GM20431 (cell line): Measurements from ENCODE around the gene NADK.

ENCODE experiments used
- in situ Hi-C: fragments of 300-500 bp; cut with MseI, MboI; formaldehyde crosslinking; loops from one replicate; pipeline ENCODE4 v1.15.0; 2020; ENCODE audit warnings: low sequenced_read_pairs; ENCODE audit not compliant: unreplicated experiment

The NADK gene

GRCh38 chr1:1788136-1788535 is 9.9 kb upstream of the NADK start:
- in situ Hi-C loops, result no loop called here

DNA sequence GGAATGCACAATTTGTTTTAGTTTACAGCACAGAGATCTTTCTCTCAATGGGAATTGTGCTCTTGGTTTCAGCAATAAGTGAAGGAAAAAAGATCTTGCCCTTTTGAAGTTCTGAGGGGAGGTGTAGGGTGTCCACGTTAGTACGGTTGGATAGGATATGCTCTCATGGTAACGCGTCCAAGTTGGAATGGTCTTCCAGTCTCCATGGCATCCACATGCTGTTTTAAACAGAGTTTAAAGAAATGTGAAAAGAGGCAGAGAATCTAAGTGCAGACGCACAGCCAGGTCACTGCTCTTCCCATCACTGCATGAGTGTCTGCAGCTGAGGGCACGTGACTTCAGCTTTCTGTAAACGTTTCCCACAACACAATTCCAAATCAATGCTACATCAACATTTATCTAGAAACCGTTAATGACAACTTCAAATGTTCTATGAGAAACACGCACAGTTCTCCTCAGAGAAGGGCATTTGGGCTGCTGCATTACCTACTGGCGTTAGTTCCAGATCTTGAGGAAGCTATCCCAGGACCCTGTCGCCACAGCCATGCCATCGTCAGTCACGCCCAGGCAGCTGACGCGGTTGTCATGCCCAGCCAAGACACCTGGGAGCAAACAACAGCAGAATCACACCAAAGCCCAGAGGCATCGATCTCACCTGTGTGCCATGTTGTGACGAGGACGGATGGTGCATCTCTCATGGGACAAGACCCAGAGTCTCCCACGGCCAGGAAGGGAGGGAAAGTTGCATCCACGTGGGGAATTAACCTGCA is 8.8 kb upstream of the NADK start:
- in situ Hi-C loops, result no loop called here

GRCh38 chr1:1785666-1786065 is 7.4 kb upstream of the NADK start:
- in situ Hi-C loops, result no loop called here

DNA sequence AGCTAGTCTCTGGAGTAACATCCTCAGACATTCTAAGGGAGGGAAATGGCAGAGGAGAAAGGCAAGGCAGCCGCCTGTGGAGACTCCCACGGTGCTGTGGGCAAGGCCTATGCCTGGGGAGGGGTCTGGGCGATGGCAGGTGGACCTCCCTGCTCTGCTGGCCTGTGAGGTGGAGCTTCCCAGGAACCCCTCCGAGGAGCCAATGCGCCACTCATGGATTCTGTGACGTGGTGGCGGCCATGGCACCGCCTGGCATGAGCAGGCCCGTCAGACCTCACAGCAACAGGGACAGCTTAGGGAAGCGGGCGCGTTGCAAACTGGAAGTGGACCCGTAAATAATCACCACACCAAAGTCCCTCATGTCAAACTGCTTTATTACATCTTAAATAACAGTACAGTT is 6.7 kb upstream of the NADK start:
- in situ Hi-C loops, result no loop called here

GRCh38 chr1:1783320-1783719 is 5.0 kb upstream of the NADK start:
- in situ Hi-C loops, result no loop called here

- in situ Hi-C loops, result no loop called here
These were observed 4.3 kb upstream of the NADK start for GRCh38 chr1:1782399-1783221.

- in situ Hi-C loops, result no loop called here
These were observed 3.2 kb upstream of the NADK start for GRCh38 chr1:1781526-1781903.

GRCh38 chr1:1780598-1781525 is 2.6 kb upstream of the NADK start:
- in situ Hi-C loops, result no loop called here

- in situ Hi-C loops, result no loop called here
These were observed 1.7 kb upstream of the NADK start for GRCh38 chr1:1779691-1780597.

DNA sequence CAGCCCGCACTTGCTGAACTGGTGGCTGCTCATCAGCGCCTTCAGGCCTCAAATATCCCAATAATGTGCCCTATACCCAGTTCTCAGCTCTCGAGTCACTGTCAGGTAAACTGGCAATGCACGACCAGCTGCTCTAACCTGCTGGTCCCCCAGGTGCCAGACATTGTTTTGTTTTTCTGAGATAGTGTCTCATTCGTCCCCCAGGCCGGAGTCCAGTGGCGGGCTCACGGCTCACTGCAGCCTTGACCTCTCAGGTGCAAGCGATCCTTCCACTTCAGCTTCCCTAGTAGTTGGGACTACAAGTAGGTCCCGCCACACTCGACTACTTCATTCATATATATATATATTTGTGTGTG is 1.0 kb upstream of the NADK start:
- in situ Hi-C loops, result no loop called here

- in situ Hi-C loops, result no loop called here
These were observed 521 bp upstream of the NADK start for GRCh38 chr1:1778663-1779319.

DNA sequence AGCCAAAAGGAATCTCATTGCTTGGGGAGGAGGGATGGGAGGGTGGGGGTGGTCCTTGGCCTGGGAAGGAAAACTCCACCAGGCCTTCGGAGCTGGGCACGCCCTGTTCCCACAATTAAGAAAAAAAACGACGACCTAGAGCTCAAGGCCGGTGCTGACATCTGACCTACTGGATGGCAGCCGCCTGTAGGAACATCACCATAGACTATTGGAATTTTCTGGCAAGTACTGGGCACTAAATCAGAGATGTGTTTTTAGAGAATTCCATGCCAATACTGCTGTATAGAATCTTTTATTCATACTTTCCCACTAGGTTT is 729 bp downstream of the NADK start:
- in situ Hi-C loops, result no loop called here

DNA sequence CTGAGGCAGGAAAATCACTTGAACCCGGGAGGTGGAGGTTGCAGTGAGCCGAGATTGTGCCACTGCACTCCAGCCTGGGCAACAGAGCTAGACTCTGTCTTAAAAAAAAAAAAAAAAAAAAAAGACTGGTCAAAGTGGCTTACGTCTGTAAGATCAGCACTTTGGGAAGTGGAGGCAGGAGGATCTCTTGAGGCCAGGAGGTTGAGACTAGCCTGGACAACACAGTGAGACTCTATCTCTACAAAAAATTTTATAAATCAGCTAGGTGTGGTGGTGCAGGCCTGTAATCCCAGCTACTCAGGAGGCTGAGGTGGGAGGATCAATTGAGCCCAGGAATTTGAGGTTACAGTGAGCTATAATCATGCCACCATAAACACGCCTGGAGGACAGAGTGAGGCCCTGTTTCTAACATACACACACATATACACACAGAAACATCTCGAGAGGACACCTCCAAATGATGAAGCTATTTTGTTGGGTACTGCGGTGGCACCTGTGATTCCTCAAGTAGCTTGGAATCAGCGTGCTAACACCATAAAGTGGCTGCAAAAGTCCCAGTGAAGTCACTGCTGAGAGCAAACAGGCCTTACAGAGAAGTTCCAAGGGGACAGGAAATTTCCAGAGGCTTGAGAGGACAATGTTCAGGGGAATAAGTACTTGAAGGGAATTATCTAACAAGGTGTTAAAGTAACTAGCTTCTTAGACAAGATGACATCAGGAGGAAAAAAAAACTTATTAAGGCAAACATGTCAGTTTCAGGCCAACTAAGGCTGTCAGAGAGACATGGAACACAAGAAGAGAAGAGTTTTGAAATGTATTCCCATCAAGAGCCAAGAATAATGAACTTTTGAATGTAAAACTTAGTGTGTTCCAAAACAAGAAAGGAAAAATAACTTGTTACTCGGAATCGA is 1.3 kb downstream of the NADK start:
- in situ Hi-C loops, result no loop called here

GRCh38 chr1:1775327-1776226 is 2.7 kb downstream of the NADK start:
- in situ Hi-C loops, result no loop called here

GRCh38 chr1:1773874-1774273 is 4.4 kb downstream of the NADK start:
- in situ Hi-C loops, result no loop called here

- in situ Hi-C loops, result no loop called here
These were observed 7.2 kb downstream of the NADK start for GRCh38 chr1:1771096-1771495.

DNA sequence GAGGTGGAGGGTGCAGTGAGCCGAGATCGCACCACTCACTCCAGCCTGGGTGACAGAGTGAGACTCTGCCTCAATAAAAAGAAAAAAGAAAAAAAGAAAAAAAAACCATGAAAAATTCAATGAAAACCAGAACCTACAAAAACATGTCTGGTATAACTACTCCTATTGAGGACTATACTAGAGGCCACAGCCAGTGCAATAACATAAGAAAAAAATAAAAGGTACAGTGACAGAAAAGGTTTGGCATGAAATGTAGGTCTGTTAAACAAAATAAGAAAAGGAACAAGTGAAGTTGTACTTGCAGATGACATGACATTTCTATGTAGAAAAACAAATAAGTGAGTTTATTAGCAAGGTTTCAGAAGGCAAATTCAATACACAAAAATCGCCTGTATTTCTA is 8.2 kb downstream of the NADK start:
- in situ Hi-C loops, result no loop called here
